Activated T-cell treated with anti-CD3 and anti-CD28 coated beads for 1 hour (primary cell): ENCODE results near the gene ATP2B2.

Experiments used
- DNase-seq: peaks from one replicate; pipeline ENCODE4 v3.0.0-alpha.2; 2020; ENCODE audit warnings: low read depth

ATP2B2 gene

DNA sequence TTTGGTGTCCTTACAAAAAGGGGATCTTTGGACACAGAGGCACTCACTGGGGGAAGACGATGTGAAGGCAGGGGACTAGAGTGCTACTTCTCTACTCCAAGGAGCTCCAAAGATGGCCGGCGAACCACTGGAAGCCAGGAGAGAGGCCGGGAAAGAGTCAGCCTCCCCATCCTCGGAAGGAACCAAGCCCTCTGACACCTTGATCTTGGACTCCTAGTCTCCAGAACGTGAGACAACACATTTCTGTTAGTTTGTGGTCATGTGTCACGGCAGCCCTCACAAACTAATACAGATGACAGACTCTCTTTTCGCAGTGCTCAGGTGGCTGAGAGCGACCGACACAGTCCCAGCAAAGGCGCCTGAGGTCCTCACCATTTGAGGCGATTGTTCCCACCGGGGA lies 24.4 kb upstream of the ATP2B2 start:
- DNase-seq: no peak

DNA sequence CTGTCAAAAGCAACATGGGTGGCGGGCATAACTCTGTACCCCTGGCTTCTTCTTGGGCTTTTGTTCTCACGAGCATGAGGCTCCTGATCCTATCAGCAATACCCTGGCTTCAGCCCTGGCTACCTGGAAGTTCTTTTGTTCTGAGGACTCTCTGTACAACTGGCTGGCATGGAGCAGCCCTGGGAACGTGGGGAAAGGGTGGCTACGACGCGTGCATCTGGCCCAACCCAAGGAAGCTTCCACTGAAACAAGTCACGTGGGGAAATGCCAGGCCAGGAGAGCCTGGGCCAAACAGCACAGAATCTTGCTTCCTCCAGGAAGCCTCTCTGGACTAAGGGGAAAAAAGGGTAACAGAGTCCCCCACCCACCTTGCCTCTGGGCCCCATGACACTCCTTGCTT lies 22.7 kb upstream of the ATP2B2 start:
- DNase-seq: no peak

DNA sequence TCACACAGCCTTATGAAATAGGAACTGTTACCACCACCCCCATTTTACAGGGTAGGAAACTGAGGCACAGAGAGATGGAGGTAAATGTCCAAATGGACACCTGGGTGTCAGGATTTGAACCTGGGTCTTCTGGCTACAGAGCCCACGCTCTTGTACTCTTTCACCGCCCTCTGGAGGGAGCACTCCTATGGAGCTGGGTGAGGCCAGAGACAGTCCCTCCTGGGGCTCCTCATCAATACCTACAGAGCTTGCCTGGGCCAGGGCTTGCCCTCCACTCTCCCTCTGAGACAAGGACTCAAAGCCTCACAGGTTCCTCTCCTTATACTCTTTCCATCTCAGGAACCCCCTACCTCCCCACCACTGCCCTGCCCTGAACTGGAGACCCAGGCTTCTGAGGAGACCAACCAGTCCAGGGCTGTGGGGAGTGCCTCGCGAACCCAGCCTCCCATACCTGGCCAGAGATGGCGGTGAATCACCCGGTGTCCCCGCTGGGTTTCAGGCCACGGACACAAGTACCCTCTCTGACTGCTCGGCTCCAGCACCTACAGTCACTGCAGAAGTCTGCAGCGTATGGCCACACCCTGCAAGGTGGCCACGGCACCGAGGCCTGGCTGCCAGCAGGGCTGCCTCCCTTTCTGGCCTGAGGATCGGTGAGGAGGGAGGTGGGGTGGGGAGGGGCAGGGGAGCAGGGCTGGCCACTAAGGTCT lies 22.1 kb upstream of the ATP2B2 start:
- DNase-seq: no peak

DNA sequence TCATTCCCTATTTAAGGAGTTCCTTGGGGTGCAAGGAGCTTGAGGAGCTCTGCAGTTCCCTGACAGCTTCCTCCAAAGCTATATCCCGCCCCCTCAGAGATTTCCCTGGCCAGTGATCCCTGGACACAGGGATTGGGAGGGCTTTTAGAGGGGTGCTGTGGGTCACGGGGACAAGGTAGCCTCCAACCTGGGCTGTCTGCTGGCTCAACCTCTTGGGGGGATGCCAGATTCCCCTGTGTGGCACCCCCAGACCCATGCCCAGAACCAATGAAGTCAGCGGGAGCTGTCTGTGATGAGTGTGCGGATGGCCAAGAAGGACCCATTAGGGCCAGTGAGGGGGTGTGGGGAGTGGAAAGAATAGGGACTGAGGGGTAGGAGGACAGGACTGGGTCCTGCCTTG lies 21.0 kb upstream of the ATP2B2 start:
- DNase-seq: no peak

DNA sequence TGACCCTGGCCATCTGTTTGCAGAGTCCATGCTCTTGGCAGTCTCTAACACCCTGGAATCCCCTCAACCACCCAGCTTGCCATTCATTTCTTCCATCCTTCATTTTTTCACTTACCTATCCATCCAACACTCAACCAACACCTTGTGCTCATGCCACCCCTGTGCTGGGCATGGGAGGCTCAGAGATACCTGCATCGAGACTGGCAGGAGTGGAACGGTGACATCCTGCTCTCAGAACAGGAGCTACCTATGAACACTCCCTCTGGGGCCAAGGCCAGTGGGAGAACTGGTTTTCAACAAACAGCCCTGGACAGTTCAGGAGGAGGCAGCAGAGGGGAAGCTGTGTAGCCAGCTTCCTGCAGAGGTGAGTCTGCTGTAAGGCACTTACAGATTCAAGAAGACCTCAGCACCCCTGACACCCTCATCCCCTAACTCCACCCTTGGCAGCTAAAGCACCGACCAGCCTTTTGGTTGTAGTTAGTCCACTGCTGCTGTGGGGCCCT lies 19.5 kb upstream of the ATP2B2 start:
- no peak for DNase-seq

DNA sequence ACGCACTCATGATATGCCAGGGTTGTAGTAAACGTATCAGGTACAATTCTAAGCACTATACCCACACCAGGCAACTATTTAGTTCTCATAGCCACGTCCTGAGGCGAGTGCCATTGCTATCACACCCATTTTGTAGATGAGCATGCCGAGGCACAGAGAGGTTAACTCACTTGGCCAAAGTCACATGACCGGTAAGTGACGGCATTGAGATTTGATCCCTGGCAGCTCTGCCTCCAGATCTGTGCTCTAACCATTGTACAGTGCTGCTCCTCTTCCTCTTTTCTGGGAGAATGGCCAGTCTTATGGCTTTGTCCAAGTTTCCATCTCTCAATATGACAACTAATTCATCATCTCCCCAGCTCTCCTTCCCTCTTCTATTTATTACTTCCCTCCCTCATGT lies 18.9 kb upstream of the ATP2B2 start:
- DNase-seq: no peak

DNA sequence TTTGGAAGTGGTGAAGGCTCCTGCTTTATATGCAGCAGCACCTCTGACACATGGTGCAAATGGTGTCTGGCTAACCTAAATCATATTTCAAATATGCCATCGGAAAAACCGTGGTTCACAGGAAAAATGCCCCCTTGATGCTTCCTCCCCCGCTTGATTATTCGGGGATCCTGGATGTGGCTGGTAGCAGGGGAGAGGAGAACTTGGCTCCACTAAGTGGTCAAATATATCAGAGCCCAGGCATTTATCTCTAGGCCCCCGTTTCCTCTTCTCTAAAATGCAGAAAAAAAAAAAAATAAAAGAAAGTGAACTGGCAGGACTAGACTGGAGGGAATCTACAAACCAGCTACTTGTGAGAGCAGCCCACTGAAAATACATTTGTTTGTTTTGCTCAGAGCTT lies 18.2 kb upstream of the ATP2B2 start:
- DNase-seq: no peak

DNA sequence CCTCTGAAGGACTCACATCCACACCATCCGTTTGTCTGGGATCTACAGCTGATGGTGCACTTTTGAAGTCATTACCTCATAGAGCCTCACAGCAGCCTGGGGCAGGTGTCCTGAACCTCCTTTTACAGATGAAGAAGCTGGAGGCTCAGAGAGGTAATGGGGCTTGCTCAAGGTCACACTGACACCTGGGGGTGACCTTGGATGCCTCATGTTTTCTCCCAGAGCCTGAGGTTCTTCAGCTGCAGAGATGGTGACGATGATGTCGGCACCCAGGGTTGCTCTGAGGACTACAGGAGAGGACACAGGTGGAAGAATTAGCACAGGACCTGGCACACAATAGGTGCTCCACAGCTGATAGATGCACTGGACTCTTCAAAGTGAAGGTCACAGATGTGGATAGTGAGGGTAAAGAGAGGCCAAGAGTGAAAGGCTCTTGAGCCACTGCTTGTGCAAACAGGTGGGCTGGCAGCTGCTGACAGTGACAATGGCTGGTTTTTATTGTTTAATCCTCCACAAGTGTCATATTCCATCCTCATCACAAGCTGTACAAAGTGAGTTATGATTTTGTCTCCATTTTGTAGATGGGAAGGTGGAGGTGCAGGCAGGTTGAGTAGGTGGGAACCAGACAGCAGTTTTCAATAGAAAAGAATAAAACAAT lies 17.4 kb upstream of the ATP2B2 start:
- DNase-seq: no peak

DNA sequence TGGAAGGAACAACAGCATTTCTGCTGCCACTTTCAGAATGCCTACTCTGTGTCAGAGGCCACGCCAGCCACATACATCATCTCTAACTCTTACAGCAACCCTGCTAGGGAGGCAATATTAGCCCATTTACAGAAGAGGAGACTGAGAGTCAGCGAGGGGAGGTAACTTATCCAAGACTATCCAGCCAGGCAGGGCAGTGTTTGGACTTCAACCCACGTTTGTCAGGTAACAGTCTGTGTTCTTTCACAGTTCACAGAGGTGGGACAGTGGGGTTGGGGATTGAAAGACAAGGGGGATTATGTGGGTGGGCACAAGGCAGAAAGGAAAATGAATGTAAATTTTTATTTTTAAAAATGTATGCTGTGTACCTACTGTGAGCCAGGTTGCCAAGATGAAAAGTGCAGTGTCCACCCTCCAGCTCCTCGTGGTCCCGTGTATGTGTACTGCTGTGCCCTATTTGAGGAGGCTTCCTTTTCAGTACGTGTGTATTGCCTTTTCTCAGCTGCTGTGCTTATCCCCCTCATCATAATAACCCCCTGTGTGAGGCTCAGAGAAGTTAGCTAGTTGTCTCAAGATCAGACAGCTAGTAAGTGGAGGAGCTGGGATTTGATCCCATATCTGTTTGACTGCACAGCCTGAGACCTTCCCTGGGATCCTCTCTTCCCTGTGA lies 16.5 kb upstream of the ATP2B2 start:
- DNase-seq: no peak

DNA sequence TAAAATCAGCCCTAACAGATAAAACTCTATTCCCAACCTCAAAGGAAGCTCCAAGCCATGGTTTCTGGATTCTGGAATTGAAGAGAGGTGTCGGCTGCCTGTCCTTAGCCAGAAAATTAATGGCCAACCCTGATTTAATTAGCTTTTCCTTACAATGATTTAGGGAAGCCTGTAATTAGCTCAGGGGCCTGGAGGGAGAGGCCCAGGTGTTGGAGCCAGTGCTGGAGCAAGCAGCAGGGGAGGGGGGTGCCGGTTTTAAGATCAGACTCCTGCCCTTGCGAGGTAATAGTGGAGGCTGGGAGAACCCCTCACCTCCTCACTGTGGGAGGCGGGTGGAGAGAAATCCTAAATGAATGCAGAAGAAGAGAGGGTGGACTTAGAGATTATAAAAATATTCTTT lies 14.7 kb upstream of the ATP2B2 start:
- DNase-seq: no peak

DNA sequence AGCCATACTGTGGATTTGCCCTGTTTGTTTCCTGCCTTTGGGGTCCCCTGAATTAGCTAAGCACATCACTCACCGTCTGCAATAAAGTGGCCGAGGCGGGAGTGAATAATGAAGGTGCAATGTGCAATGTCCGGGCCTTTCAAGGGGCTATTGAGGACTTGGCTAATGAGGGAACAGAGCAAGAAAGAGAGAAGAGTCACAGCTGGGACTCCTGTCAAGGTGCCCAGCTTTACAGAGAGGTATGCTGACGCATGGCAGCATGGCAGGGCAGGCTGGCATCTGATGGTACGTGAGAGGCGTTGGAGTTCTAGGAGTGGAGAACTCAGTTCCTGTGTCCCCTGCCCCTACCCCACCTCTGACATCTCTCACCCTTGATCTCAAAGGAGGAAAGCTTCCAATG lies 13.8 kb upstream of the ATP2B2 start:
- DNase-seq: no peak

DNA sequence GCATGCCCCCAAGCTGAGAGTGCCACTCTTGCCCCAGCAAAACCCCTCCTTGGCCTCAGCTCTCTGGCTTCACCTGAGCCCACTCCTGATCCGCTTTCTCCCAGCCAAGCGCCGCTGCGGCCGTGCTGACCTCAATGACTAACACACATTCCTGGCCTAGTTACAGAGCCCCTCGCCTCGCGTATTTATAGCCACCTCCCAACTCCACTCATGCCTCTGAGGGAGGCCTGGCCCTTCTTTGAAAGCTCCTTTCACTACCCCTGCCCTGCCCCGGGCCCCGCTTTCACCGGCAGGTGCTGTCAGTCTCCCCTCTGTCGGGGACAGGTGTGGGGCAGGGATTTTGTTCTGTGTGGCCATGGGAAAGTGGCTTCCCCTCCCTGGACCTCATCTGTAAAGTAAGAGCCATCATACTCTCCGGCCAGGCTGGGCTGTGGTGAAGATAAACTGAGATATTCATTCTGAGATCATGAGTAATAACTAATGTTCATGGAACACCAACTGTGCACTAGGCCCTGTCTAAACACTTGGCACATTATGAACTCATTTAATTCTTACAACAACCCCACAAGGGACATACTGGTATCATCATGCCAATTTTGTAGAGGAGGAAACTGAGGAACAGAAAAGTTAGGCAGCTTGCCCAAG lies 13.2 kb upstream of the ATP2B2 start:
- no peak for DNase-seq

DNA sequence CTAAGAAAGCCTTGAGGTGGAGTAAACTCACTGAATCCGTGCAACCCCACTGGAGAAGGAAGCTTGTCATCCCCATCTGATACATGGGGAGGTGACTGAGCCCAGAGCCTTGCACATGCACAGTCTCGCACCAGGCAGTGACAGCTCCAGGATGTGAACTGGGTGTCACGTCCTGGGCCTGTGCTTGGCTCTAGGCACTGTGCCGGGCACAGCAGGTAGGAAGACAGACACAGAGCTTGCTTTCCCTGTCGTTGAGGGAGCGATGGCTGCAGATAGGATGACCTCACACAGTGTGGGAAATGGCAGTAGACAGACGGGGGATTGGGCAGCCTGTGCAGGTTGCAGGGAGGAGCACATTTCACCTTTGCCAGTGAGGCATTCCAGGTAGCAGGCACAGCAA lies 12.2 kb upstream of the ATP2B2 start:
- DNase-seq: no peak

DNA sequence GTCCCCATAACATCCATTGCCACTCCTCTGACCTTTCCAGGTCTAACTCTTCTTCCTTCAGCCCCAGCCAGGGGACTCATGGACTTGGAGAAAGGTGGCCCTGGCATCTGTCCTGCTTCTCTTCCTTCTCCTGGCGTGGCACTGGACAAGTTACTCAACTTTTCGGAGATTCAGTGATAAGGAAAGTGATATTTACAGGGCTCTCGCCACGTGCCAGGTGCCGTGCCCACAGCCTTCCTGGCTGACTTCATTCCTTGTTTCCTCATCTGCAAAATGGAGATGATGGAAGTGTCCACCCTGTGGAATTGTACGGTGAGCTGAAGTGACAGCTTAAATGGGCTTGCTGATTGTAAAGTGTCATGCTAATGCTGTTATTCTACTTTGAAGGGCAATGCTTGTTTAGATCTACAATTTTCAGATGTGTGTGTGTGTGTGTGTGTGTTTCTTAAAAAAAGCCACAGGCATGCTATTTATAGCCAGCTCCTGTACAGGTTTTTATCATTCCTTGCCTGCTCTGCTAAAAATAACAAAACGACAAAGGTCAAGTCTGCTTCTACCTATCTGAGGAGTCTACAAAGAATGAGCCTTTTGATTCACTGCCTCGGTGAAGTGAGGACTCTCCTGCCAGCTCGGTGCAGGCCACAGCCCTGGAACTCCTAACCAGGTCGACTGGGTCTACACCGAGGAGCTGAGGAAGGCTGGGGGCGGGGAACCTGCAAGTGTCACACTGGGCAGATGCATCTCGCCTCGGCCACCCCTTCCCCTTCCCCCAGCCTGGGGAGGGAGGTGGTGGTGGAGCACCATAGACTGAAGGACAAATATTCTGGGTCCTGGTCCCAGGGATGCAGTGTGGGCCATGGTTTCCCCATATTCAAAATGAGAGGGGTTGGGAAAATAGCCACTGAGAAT lies 11.4 kb upstream of the ATP2B2 start:
- DNase-seq: no peak

DNA sequence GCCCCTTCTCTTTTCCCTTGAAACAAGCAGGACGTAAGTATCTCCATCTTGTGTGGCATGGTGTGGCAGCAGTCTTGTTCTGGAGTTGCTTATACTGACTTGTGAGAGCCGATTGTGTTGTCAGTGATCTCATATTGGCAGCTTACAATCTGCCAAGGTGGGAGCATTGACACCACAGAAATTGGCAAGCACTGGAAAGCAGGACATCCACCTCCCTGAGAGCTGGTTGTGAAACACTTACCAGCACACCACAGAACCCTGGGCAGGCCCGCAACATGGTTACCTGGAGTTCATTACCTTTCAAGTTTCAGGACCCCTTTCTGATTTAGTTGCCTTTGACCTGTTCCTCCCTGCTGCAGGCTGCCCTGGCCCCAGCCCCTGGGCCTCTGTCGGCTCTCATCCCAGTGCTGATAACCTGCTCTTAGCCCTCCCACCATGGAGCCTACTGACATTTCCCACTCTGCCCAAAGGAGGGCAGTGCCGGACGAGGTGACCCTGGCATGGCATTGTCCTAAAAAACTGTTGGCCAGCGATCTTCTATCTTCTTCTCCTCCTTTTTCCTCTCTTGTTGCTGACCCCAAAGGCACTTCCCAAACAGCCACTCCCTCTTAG lies 10.6 kb upstream of the ATP2B2 start:
- DNase-seq: no peak

DNA sequence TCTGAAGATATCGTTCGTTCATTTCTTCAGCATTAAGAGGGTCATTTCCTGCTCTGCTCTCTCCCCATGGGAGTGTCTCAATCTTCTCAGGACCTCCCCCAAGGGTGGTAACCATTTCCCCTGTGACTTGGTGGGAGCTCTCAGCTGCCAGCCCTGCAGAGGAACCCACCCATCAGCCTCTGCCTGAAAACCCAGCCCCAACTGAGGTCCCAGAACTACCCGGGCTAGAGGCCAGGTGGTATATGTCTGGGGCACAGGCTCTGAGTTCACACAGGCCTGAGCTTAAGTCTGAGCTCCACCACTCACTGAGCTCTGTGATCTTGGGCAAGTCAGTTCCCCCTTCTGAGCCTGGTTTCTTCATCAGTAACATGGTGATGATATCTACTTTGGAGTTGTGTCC lies 10.0 kb upstream of the ATP2B2 start:
- no peak for DNase-seq

DNA sequence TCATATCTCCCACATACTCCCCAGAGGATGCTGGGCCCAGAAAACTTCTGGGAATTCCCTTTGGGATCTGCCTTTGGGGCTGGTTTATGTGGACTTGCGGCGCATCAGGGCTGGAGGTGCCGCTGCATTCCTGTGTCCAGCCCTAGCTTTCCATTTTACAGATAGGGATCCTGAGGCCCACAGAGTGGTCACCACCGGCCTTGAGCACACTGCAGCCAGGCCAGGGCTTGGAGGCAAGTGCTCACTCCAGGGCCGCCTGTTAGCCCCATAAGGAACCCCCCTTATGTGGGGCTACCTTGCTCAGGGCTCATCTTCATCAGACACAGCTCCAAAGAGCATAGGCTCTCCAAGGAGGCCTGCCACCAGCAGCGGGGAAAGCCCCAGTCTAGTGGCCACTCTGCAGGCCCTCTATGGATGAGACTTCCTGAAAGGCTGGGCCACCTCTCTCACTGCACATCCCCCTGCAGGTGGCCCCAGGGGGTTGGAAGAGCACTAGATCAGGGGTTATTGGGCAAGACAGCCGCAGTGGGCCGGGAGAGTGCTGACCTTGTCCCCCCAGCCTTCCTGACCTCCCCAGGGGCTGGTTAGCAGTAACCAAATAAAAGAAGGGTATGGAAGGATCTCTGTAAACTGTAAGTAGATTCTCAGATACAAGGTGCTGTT lies 9.2 kb upstream of the ATP2B2 start:
- no peak for DNase-seq

DNA sequence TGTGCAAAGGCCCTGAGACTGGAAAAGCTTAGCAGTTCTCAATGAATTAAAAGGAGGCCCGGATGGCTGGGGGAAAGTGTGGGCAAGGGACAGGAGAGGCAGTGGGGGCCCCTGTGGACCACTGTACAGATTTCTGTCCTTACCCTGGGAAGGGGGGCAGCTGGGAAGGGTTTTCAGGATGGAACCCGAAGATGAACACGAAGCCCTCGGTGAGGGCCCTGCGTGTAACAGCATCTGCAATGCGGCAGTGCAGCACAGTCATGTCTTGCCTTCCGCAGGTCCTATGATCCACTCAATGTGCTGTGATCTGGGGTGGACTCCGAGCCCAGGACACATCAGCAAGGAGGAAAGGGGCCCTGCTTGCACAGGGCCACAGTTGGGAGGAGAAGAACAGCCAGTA lies 7.9 kb upstream of the ATP2B2 start:
- DNase-seq: no peak

DNA sequence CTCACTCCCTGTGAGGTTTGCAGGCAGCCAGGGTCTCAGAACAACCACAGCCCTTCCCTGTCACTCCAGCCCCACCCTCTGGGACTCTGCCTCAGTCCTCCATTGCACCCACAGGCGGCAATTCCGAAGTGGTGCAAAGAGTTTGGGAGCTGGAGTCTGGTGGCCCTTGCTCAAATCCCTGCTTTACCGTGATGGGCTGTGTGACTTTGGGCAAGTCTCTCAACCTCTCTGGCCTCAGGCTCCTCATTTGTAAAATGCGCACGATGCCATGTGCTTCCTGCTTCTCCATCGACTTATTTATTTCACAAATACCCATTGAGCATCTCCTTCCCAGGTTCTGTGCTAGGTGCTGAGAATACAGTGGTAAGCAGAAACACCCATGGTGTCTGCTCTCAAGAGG lies 7.3 kb upstream of the ATP2B2 start:
- DNase-seq: no peak

DNA sequence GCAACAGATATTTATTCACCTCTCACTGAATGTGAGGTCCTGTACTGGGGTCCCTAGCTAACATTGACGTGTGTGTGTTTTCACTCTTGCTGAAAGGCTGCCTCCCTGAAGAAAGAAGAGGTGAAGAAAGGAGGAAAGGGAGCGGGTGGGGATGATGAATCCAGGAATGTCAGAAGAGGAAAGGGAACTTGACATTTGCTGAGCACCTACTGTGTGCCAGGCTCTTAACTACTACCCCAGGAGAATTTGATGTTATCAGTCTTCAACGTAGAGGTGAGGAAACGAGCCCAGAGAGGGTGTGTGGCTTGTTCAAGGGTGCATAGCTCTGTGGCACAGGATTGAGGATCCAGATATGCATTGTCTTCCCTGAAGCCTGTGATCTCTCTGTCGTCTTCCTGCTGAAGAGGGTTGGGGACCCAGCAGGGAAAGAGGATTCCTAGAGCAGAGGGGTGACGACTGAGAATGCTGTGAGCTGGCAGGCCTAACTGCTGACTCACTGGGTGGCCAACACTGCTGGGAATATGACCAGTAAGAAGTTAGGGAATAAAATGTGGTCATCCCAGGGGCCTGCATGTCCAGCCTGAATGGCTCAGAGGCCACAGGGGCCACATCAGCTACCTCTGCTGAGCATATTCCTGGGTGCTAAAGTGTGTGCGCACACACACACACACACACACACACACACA lies 6.6 kb upstream of the ATP2B2 start:
- DNase-seq: no peak
